ENCODE results near the gene CERS4.
"Not testable (repeated sequence)": the region's sequence is repeated elsewhere in the genome, so short reads cannot be mapped to it uniquely, and the experiment has no call there.

Gene CERS4

GRCh38 chr19:8212212-8212611 is 3.0 kb downstream of the CERS4 start:
- Histone ChIP-seq H3K9ac (ENCODE audit: low read depth, low read length) (no peak overlapping the region), H3K4me3 (ENCODE audit: low read depth, low read length) (no peak overlapping the region), H3K4me1 (ENCODE audit: control insufficient read depth, insufficient read depth, low read length) (peaks cover 10% of the 10 kb centered on the region), H3K27ac (ENCODE audit: low read depth, low read length) (no peak overlapping the region), H3K36me3 (ENCODE audit: control insufficient read depth, insufficient read depth, low read length) (peaks cover 13% of the 10 kb centered on the region), H3K27me3 (ENCODE audit: control insufficient read depth, insufficient read depth, low read length) (no peaks in the 10 kb centered on the region), H3K9me3 (ENCODE audit: control insufficient read depth, insufficient read depth, low read length) (no peaks in the 10 kb centered on the region)

GRCh38 chr19:8212916-8213315 is 3.7 kb downstream of the CERS4 start:
- Histone ChIP-seq H3K27ac (ENCODE audit: low read depth, low read length) (no peak overlapping the region), H3K4me1 (ENCODE audit: control insufficient read depth, insufficient read depth, low read length) (peaks cover 9% of the 10 kb centered on the region), H3K27me3 (ENCODE audit: control insufficient read depth, insufficient read depth, low read length) (no peaks in the 10 kb centered on the region), H3K9ac (ENCODE audit: low read depth, low read length) (no peak overlapping the region), H3K36me3 (ENCODE audit: control insufficient read depth, insufficient read depth, low read length) (peaks cover 13% of the 10 kb centered on the region), H3K9me3 (ENCODE audit: control insufficient read depth, insufficient read depth, low read length) (no peaks in the 10 kb centered on the region), H3K4me3 (ENCODE audit: low read depth, low read length) (no peak overlapping the region)

- no peaks in the 10 kb centered on the region for H3K27me3 ChIP-seq (ENCODE audit: control insufficient read depth, insufficient read depth, low read length)
- no peaks in the 10 kb centered on the region for H3K4me1 ChIP-seq (ENCODE audit: control insufficient read depth, insufficient read depth, low read length)
- no peak overlapping the region for H3K4me3 ChIP-seq (ENCODE audit: low read depth, low read length)
- H3K27ac ChIP-seq (ENCODE audit: low read depth, low read length), result no peak overlapping the region
- H3K36me3 ChIP-seq (ENCODE audit: control insufficient read depth, insufficient read depth, low read length), result peaks cover 13% of the 10 kb centered on the region
- no peaks in the 10 kb centered on the region for H3K9me3 ChIP-seq (ENCODE audit: control insufficient read depth, insufficient read depth, low read length)
- no peak overlapping the region for H3K9ac ChIP-seq (ENCODE audit: low read depth, low read length)
Measured at GRCh38 chr19:8213827-8214672, 4.9 kb downstream of the CERS4 start.

- Histone ChIP-seq H3K9ac (ENCODE audit: low read depth, low read length) (no peak overlapping the region), H3K27ac (ENCODE audit: low read depth, low read length) (no peak overlapping the region), H3K36me3 (ENCODE audit: control insufficient read depth, insufficient read depth, low read length) (peaks cover 13% of the 10 kb centered on the region), H3K9me3 (ENCODE audit: control insufficient read depth, insufficient read depth, low read length) (no peaks in the 10 kb centered on the region), H3K4me1 (ENCODE audit: control insufficient read depth, insufficient read depth, low read length) (no peaks in the 10 kb centered on the region), H3K27me3 (ENCODE audit: control insufficient read depth, insufficient read depth, low read length) (no peaks in the 10 kb centered on the region), H3K4me3 (ENCODE audit: low read depth, low read length) (no peak overlapping the region)
Measured at GRCh38 chr19:8214802-8215201, 5.6 kb downstream of the CERS4 start.

- no peak overlapping the region for H3K4me3 ChIP-seq (ENCODE audit: low read depth, low read length)
- H3K36me3 ChIP-seq (ENCODE audit: control insufficient read depth, insufficient read depth, low read length), result peaks cover 13% of the 10 kb centered on the region
- no peak overlapping the region for H3K9ac ChIP-seq (ENCODE audit: low read depth, low read length)
- no peak overlapping the region for H3K27ac ChIP-seq (ENCODE audit: low read depth, low read length)
- no peaks in the 10 kb centered on the region for H3K27me3 ChIP-seq (ENCODE audit: control insufficient read depth, insufficient read depth, low read length)
- H3K9me3 ChIP-seq (ENCODE audit: control insufficient read depth, insufficient read depth, low read length), result no peaks in the 10 kb centered on the region
- no peaks in the 10 kb centered on the region for H3K4me1 ChIP-seq (ENCODE audit: control insufficient read depth, insufficient read depth, low read length)
Measured at GRCh38 chr19:8215783-8216182, 6.6 kb downstream of the CERS4 start.

GRCh38 chr19:8216357-8216756 is 7.2 kb downstream of the CERS4 start:
- H3K36me3 ChIP-seq (ENCODE audit: control insufficient read depth, insufficient read depth, low read length), result peaks cover 13% of the 10 kb centered on the region
- no peak overlapping the region for H3K4me3 ChIP-seq (ENCODE audit: low read depth, low read length)
- H3K27ac ChIP-seq (ENCODE audit: low read depth, low read length), result no peak overlapping the region
- no peak overlapping the region for H3K9ac ChIP-seq (ENCODE audit: low read depth, low read length)
- no peaks in the 10 kb centered on the region for H3K27me3 ChIP-seq (ENCODE audit: control insufficient read depth, insufficient read depth, low read length)
- H3K9me3 ChIP-seq (ENCODE audit: control insufficient read depth, insufficient read depth, low read length), result no peaks in the 10 kb centered on the region
- H3K4me1 ChIP-seq (ENCODE audit: control insufficient read depth, insufficient read depth, low read length), result no peaks in the 10 kb centered on the region

GRCh38 chr19:8218127-8218526 is 9.0 kb downstream of the CERS4 start:
- not testable (repeated sequence) for H3K9ac ChIP-seq (ENCODE audit: low read depth, low read length); H3K27me3 ChIP-seq (ENCODE audit: control insufficient read depth, insufficient read depth, low read length)

GRCh38 chr19:8220481-8220880 is 11.3 kb downstream of the CERS4 start:
- Histone ChIP-seq H3K4me1 (ENCODE audit: control insufficient read depth, insufficient read depth, low read length) (no peaks in the 10 kb centered on the region), H3K27ac (ENCODE audit: low read depth, low read length) (no peak overlapping the region), H3K27me3 (ENCODE audit: control insufficient read depth, insufficient read depth, low read length) (no peaks in the 10 kb centered on the region), H3K9ac (ENCODE audit: low read depth, low read length) (no peak overlapping the region), H3K4me3 (ENCODE audit: low read depth, low read length) (no peak overlapping the region), H3K36me3 (ENCODE audit: control insufficient read depth, insufficient read depth, low read length) (peaks cover 4% of the 10 kb centered on the region; the same call in 1 of the 2 replicates), H3K9me3 (ENCODE audit: control insufficient read depth, insufficient read depth, low read length) (no peaks in the 10 kb centered on the region)

More at GRCh38 chr19:8218127-8218526, 9.0 kb downstream of the CERS4 start:
- not testable (repeated sequence) for H3K9me3 ChIP-seq (ENCODE audit: control insufficient read depth, insufficient read depth, low read length); H3K27ac ChIP-seq (ENCODE audit: low read depth, low read length); H3K4me1 ChIP-seq (ENCODE audit: control insufficient read depth, insufficient read depth, low read length); H3K4me3 ChIP-seq (ENCODE audit: low read depth, low read length)
- H3K36me3 ChIP-seq (ENCODE audit: control insufficient read depth, insufficient read depth, low read length), result peaks cover 13% of the 10 kb centered on the region

GRCh38 chr19:8221161-8221560 is 12.0 kb downstream of the CERS4 start:
- Histone ChIP-seq H3K9me3 (ENCODE audit: control insufficient read depth, insufficient read depth, low read length) (no peaks in the 10 kb centered on the region), H3K9ac (ENCODE audit: low read depth, low read length) (no peak overlapping the region), H3K36me3 (ENCODE audit: control insufficient read depth, insufficient read depth, low read length) (peaks cover 3% of the 10 kb centered on the region; the same call in 1 of the 2 replicates), H3K27ac (ENCODE audit: low read depth, low read length) (no peak overlapping the region), H3K4me1 (ENCODE audit: control insufficient read depth, insufficient read depth, low read length) (no peaks in the 10 kb centered on the region), H3K27me3 (ENCODE audit: control insufficient read depth, insufficient read depth, low read length) (no peaks in the 10 kb centered on the region), H3K4me3 (ENCODE audit: low read depth, low read length) (no peak overlapping the region)

GRCh38 chr19:8223442-8223841 is 14.3 kb downstream of the CERS4 start:
- H3K4me1 ChIP-seq (ENCODE audit: control insufficient read depth, insufficient read depth, low read length); H3K27ac ChIP-seq (ENCODE audit: low read depth, low read length); H3K4me3 ChIP-seq (ENCODE audit: low read depth, low read length); H3K9ac ChIP-seq (ENCODE audit: low read depth, low read length); H3K36me3 ChIP-seq (ENCODE audit: control insufficient read depth, insufficient read depth, low read length); H3K27me3 ChIP-seq (ENCODE audit: control insufficient read depth, insufficient read depth, low read length); H3K9me3 ChIP-seq (ENCODE audit: control insufficient read depth, insufficient read depth, low read length): not testable (repeated sequence)

- H3K9ac ChIP-seq (ENCODE audit: low read depth, low read length), result no peak overlapping the region
- H3K27ac ChIP-seq (ENCODE audit: low read depth, low read length), result no peak overlapping the region
- no peaks in the 10 kb centered on the region for H3K4me1 ChIP-seq (ENCODE audit: control insufficient read depth, insufficient read depth, low read length)
- no peaks in the 10 kb centered on the region for H3K9me3 ChIP-seq (ENCODE audit: control insufficient read depth, insufficient read depth, low read length)
- H3K27me3 ChIP-seq (ENCODE audit: control insufficient read depth, insufficient read depth, low read length), result no peaks in the 10 kb centered on the region
- no peak overlapping the region for H3K4me3 ChIP-seq (ENCODE audit: low read depth, low read length)
- H3K36me3 ChIP-seq (ENCODE audit: control insufficient read depth, insufficient read depth, low read length), result peaks cover 5% of the 10 kb centered on the region; the same call in 1 of the 2 replicates
Measured at GRCh38 chr19:8224394-8225145, 15.4 kb downstream of the CERS4 start.

Measured in HUES48 (cell line).